HepG2 (cell line): ENCODE data around the gene MMP17. TPM values are rescaled to one million over a fixed set of nuclear protein-coding genes. Genes with fewer than 3 reads are reported as not detected.

Source experiments
- ATF5 ChIP-seq: sonication (generic); formaldehyde crosslinking; IDR thresholded peaks from 2 replicates; pipeline ENCODE4 v1.4.0; 2020; ENCODE audit warnings: mild to moderate bottlenecking, low read depth, missing genetic modification reagents
- CREB3 ChIP-seq: sonication (generic); formaldehyde crosslinking; IDR thresholded peaks from 2 replicates; pipeline ENCODE4 v1.5.0; 2020; ENCODE audit warnings: missing genetic modification reagents
- FOXC1 ChIP-seq: sonication (generic); formaldehyde crosslinking; IDR thresholded peaks from 2 replicates; pipeline ENCODE4 v1.8.0; 2022; ENCODE audit warnings: mild to moderate bottlenecking, missing genetic modification reagents, borderline replicate concordance
- HNF4G ChIP-seq, 2 experiments: sonication (generic) in 1 of 2; formaldehyde crosslinking in 1 of 2; IDR thresholded peaks; 2 replicates each; pipeline versions ENCODE4 v1.4.0 to v1.6.1; 2011 to 2020; ENCODE audit warnings: borderline replicate concordance in 2 of 2, low read depth in 2 of 2, mild to moderate bottlenecking in 2 of 2, low read length in 1 of 2, missing genetic modification reagents in 1 of 2, moderate library complexity in 1 of 2
- KDM2A ChIP-seq: sonication (generic); formaldehyde crosslinking; IDR thresholded peaks from 2 replicates; pipeline ENCODE4 v1.4.0; 2020; ENCODE audit warnings: low read depth, missing genetic modification reagents, borderline replicate concordance
- MAZ ChIP-seq, 2 experiments: sonication (generic) in 1 of 2; formaldehyde crosslinking in 1 of 2; IDR thresholded peaks; 2 replicates each; pipeline versions ENCODE4 v1.5.0 to v1.6.1; 2012 to 2020; ENCODE audit warnings: low read depth in 2 of 2, mild to moderate bottlenecking in 2 of 2, borderline replicate concordance in 1 of 2, improper control_type of control experiment in 1 of 2, low read length in 1 of 2, missing genetic modification reagents in 1 of 2, moderate library complexity in 1 of 2
- MTA3 ChIP-seq: sonication (generic); formaldehyde crosslinking; IDR thresholded peaks from 2 replicates; pipeline ENCODE4 v1.4.0; 2020; ENCODE audit warnings: missing genetic modification reagents
- MXD4 ChIP-seq: IDR thresholded peaks from 2 replicates; pipeline ENCODE4 v1.6.1; 2016; ENCODE audit warnings: mild to moderate bottlenecking, missing biosample characterization, missing genetic modification reagents
- NBN ChIP-seq: fragments of 450-650 bp; conservative IDR thresholded peaks from 2 replicates; pipeline ENCODE4 v1.6.1; 2017
- NCOA2 ChIP-seq: sonication (generic); formaldehyde crosslinking; IDR thresholded peaks from 2 replicates; pipeline ENCODE4 v1.8.0; 2022; ENCODE audit warnings: inconsistent platforms
- NONO ChIP-seq, 2 experiments: fragments of 450-650 bp in 1 of 2; sonication (generic) in 1 of 2; formaldehyde crosslinking in 1 of 2; IDR thresholded peaks in 1 of 2; conservative IDR thresholded peaks in 1 of 2; 2 replicates each; pipeline versions ENCODE4 v1.6.1 to v1.8.0; 2017 to 2022; ENCODE audit warnings: mild to moderate bottlenecking in 1 of 2, missing genetic modification reagents in 1 of 2, moderate library complexity in 1 of 2
- PTBP1 ChIP-seq: fragments of 200-400 bp; formaldehyde crosslinking; IDR thresholded peaks from 2 replicates; pipeline ENCODE4 v1.6.1; 2018; ENCODE audit warnings: low read length, low read depth; ENCODE audit not compliant: poor library complexity, severe bottlenecking
- SAFB2 ChIP-seq: sonication (generic); formaldehyde crosslinking; IDR thresholded peaks from 2 replicates; pipeline ENCODE4 v1.5.1; 2020; ENCODE audit warnings: missing genetic modification reagents, low read depth, mild to moderate bottlenecking, borderline replicate concordance
- SALL1 ChIP-seq: sonication (generic); formaldehyde crosslinking; IDR thresholded peaks from 2 replicates; pipeline ENCODE4 v1.8.0; 2022; ENCODE audit warnings: mild to moderate bottlenecking, missing genetic modification reagents
- SP4 ChIP-seq: sonication (generic); formaldehyde crosslinking; IDR thresholded peaks from 2 replicates; pipeline ENCODE4 v1.8.1; 2023; ENCODE audit warnings: mild to moderate bottlenecking, missing genetic modification reagents
- SPEN ChIP-seq: sonication (generic); formaldehyde crosslinking; IDR thresholded peaks from 2 replicates; pipeline ENCODE4 v1.5.1; 2020; ENCODE audit warnings: low read depth, mild to moderate bottlenecking, missing genetic modification reagents
- SRSF1 ChIP-seq: fragments of 200-400 bp; formaldehyde crosslinking; optimal IDR thresholded peaks from 2 replicates; pipeline ENCODE3; 2017; ENCODE audit warnings: mild to moderate bottlenecking, low read depth, low read length, moderate library complexity
- SSRP1 ChIP-seq: IDR thresholded peaks from 2 replicates; pipeline ENCODE4 v1.6.1; 2016; ENCODE audit warnings: control low read depth
- THRA ChIP-seq: sonication (generic); formaldehyde crosslinking; IDR thresholded peaks from 2 replicates; pipeline ENCODE4 v1.4.0; 2020; ENCODE audit warnings: missing genetic modification reagents, borderline replicate concordance
- XRCC5 ChIP-seq: fragments of 200-400 bp; formaldehyde crosslinking; optimal IDR thresholded peaks from 2 replicates; pipeline ENCODE3; 2017; ENCODE audit warnings: mild to moderate bottlenecking, low read length
- ZFY ChIP-seq: sonication (generic); formaldehyde crosslinking; IDR thresholded peaks from 2 replicates; pipeline ENCODE4 v1.4.0; 2020; ENCODE audit warnings: missing genetic modification reagents
- ZMAT3 ChIP-seq: sonication (generic); formaldehyde crosslinking; conservative IDR thresholded peaks from 2 replicates; pipeline ENCODE4 v1.7.0; 2021; ENCODE audit warnings: missing genetic modification reagents
- ZNF180 ChIP-seq: sonication (generic); formaldehyde crosslinking; IDR thresholded peaks from 2 replicates; pipeline ENCODE4 v1.4.0; 2020; ENCODE audit warnings: low read depth, missing genetic modification reagents, borderline replicate concordance
- ZNF256 ChIP-seq: sonication (generic); formaldehyde crosslinking; conservative IDR thresholded peaks from 2 replicates; pipeline ENCODE4 v1.4.0; 2020; ENCODE audit warnings: missing genetic modification reagents
- ZNF746 ChIP-seq: sonication (generic); formaldehyde crosslinking; IDR thresholded peaks from 2 replicates; pipeline ENCODE4 v1.8.0; 2022; ENCODE audit warnings: mild to moderate bottlenecking, missing genetic modification reagents
- ZNF781 ChIP-seq: sonication (generic); formaldehyde crosslinking; IDR thresholded peaks from 2 replicates; pipeline ENCODE4 v1.5.1; 2020; ENCODE audit warnings: borderline replicate concordance, mild to moderate bottlenecking, missing genetic modification reagents; ENCODE audit errors: not compliant biosample characterization
- polyA plus RNA-seq, 8 experiments: library from polyadenylated mRNA; depleted of rRNA in 3 of 8; stranded (reverse) in 7 of 8; unstranded in 1 of 8; fragments of >200 nt; fragmentation: Illumina TruSeq in 4 of 8; extraction: Trizol in 4 of 8; gene quantifications; 2 replicates each; pipeline versions ENCODE4 v1.2.1 to v1.2.3, GENCODE V29; 2011 to 2016; ENCODE audit warnings: low read depth in 4 of 8, missing spikeins in 1 of 8, mixed read lengths in 1 of 8; ENCODE audit not compliant: insufficient read depth in 1 of 8
- total RNA-seq, 5 experiments: library from RNA; depleted of rRNA; stranded (reverse); fragments of >200 nt; fragmentation: Illumina TruSeq; extraction: Trizol; gene quantifications; 2 replicates each; pipeline ENCODE4 v1.2.3, GENCODE V29; 2016; ENCODE audit warnings: low read depth in 1 of 5

Gene MMP17
- total and polyA plus RNA-seq, 2 of the 13 experiments (the other 11 are each of a cell fraction or from before 2014, with no cell fraction given), result 0.55 to 0.80 TPM

- no peak for TF ChIP-seq SSRP1 (CRISPR knock-in tag)
- peak; percentile 70 for TF ChIP-seq SPEN
- 0 out of 2 replicates have a peak, but pooled peaks have one; percentile 87 for TF ChIP-seq ATF5
- no peak for TF ChIP-seq PTBP1
- peak; percentile 25; the same call in 1 of the 2 replicates for TF ChIP-seq ZNF746 (CRISPR knock-in tag)
- no peak for TF ChIP-seq MAZ (IDR thresholded peaks at IDR 0.05; ENCODE audit: borderline replicate concordance, low read depth, low read length)
- no peak for TF ChIP-seq MAZ (CRISPR knock-in tag; IDR thresholded peaks at IDR 0.05; ENCODE audit: low read depth)
- 0 out of 2 replicates have a peak, but pooled peaks have one; percentile 30 for TF ChIP-seq NCOA2 (CRISPR knock-in tag)
- TF ChIP-seq SRSF1, result no peak
- no peak for TF ChIP-seq NONO (IDR thresholded peaks at IDR 0.05)
- TF ChIP-seq NONO (CRISPR knock-in tag; conservative IDR thresholded peaks at IDR 0.05), result peak; percentile 48; the same call in 1 of the 2 replicates
- peak; percentile 49 for TF ChIP-seq HNF4G (IDR thresholded peaks at IDR 0.05; ENCODE audit: borderline replicate concordance, low read depth, low read length)
- TF ChIP-seq HNF4G (CRISPR knock-in tag; IDR thresholded peaks at IDR 0.05; ENCODE audit: borderline replicate concordance, low read depth), result no peak
- peak; percentile 96 for TF ChIP-seq SALL1 (CRISPR knock-in tag)
- no peak for TF ChIP-seq ZNF180 (CRISPR knock-in tag)
- TF ChIP-seq MTA3 (CRISPR knock-in tag), result no peak
- no peak for TF ChIP-seq KDM2A
- no peak; the same call in 1 of the 2 replicates for TF ChIP-seq ZMAT3 (CRISPR knock-in tag)
- TF ChIP-seq CREB3, result peak; percentile 91
- no peak for TF ChIP-seq SP4 (CRISPR knock-in tag)
- TF ChIP-seq MXD4 (CRISPR knock-in tag), result 0 out of 2 replicates have a peak, but pooled peaks have one; percentile 54
- TF ChIP-seq ZNF781 (CRISPR knock-in tag), result peak; percentile 71
- peak; percentile 70; the same call in 1 of the 2 replicates for TF ChIP-seq THRA (CRISPR knock-in tag)
- no peak for TF ChIP-seq XRCC5
- no peak for TF ChIP-seq NBN
- peak; percentile 87 for TF ChIP-seq ZFY
- no peak for TF ChIP-seq SAFB2 (CRISPR knock-in tag)
- TF ChIP-seq ZNF256 (CRISPR knock-in tag), result no peak; the same call in 1 of the 2 replicates
- peak; percentile 96; the same call in 1 of the 2 replicates for TF ChIP-seq FOXC1 (CRISPR knock-in tag)
These were observed 12.6 kb downstream of the MMP17 start (continued) for GRCh38 chr12:131840643-131841416.
